Loucy (cell line): ENCODE results near the gene ZBTB1.

Experiments used
- CTCF ChIP-seq: fragments of 200-600 bp; sonication (generic); conservative IDR thresholded peaks from 2 replicates; pipeline ENCODE4 v1.5.1; 2014; ENCODE audit warnings: mild to moderate bottlenecking, antibody characterized with exemption, low read length
- EZH2phosphoT487 ChIP-seq: fragments of 200-600 bp; IDR thresholded peaks from 2 replicates; pipeline ENCODE4 v1.6.1; 2018; ENCODE audit warnings: antibody characterized with exemption, mild to moderate bottlenecking, moderate library complexity, borderline replicate concordance

DNA sequence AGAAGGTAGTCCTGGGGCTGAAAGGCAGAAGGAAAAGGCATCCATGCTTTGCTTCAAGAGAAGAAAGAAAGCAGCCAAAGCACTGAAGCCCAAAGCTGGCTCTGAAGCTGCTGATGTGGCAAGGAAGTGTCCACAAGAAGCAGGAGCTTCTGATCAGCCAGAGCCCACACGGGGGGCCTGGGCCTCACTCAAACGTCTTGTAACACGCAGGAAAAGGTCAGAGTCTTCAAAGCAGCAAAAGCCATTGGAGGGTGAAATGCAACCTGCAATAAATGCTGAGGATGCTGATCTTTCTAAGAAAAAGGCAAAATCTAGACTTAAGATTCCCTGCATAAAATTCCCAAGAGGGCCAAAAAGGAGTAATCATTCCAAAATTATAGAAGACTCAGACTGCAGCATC lies 36.1 kb upstream of the ZBTB1 start:
- no peak for TF ChIP-seq CTCF
- TF ChIP-seq EZH2phosphoT487 = no peak
